ENCODE data around the gene CCDC9B.

CCDC9B gene

DNA sequence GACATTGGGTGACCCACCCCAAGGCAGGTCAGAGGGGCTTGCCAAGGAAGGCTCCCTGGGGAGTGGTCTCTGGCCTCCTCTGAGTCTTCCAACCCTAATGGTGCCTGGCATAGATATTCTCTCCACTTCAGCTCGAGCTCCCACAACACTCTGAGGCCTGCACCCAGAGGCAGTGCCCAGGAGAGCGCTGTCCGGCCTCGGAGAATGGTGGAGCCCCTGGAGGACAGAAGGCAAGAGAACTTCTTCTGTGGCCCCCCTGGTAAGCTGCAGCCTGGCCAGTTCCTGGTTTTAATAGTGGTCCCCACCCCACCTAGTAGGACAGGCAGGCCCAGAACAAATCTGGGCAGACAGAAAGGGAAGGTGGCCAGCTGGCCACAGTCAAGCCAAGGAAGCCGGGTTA lies 24.3 kb upstream of the CCDC9B start:
- no peak for DNase-seq

DNA sequence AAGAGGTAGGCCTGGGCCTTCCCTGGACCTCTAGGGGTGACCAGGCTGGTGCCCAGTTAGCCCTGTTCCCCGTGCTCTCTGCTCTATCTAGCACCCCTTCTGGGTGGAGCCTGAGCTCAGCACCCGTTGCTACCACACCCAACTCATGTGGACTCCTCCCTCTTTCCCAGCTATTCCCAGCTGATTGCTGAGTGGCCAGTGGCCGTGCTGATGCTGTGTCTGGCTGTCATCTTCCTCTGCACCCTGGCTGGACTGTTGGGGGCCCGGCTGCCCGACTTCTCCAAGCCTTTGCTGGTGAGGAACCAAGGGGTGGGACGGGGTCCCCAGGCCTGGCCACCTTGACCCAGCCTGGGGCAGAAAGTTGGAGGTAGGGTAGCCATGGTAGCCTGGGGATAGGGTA lies 23.5 kb upstream of the CCDC9B start:
- DNase-seq, result no peak

DNA sequence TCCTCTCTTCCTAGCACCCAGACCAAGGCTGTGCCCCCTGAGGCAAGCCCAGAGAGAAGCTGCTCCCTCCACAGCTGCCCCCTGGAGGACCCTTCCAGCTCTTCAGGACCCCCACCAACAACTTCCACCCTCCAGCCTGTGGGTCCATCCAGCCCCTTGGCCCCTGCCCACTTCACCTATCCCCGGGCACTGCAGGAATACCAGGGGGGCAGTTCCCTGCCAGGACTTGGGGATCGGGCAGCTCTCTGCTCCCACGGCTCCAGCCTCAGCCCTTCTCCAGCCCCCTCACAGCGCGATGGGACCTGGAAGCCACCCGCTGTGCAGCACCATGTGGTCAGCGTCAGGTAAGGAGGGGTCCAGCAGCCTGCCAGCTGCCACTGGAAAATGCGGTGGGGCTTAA lies 22.9 kb upstream of the CCDC9B start:
- no peak for DNase-seq

DNA sequence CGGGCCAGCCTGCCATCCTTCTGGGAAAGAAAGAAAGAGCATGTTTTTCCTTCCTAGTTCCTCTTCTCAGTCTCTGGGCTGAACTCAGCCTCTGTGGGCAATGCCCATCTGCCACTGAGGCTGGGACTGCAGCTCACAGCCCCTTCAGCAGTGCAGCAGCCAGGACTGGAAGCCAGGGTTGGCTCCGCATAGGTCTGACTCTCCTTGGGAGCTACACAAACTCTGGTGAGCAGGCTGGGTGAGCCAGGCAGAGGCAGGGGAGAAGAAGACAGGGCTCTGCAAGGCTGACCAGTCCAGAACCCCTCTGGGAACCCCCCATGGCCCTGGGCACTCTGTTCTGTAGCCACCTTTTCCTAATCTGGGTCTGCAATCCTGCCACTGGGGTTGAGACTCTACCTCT lies 20.9 kb upstream of the CCDC9B start:
- DNase-seq, result no peak

- DNase-seq, result no peak
Measured at GRCh38 chr15:40360015-40360414, 19.3 kb upstream of the CCDC9B start.

DNA sequence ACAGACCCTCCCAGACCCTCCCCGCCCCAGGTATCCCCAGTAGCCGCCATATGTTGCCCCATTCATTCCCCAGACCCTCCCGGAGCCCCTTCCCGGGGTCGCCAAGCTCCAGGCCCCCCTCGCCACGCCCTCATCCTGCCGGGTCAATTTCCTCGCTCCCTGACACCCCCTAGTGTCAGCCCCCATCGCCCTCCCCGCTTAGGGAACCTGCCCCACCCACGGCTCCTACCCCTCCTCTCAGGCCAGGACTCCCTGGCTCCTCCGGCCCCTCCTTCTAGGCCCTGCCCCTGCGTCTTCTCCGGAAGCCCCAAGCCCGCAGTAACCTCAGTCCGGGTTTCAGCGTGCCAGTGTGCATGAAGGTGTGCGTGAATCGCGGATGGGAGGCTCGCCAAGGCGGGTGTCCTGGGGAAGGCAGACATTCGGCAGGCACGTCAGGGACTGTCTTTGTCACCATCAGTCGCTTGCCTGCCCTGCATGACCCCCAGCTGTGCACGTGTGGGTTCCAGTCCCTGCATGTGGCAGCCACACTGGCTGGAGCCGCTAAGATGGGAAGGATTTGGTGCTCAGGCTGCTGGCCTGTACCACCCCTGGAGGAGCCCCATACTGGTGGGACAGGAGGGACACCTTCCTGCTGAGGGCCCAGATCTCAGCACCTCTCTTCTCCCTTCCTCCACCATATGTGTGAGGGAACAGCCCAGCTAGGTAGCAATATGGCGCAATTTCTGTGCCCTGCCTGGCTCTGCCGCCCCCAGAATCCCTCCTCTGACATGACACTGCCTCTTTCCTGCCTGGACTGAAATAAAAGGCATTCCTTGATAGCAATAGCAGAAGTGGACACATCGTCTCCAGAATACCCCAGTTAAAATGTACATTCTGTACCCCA lies 18.0 kb upstream of the CCDC9B start:
- DNase-seq, result no peak

GRCh38 chr15:40357723-40358470 lies 17.2 kb upstream of the CCDC9B start, which contains the start of gene DISP2:
DISP2 (plus strand) TSS chr15:40358219; CDS start chr15:40358322, 103 bp downstream.
- DNase-seq, result peak; percentile 34

GRCh38 chr15:40357246-40357645 lies 16.5 kb upstream of the CCDC9B start:
- no peak for DNase-seq

- no peak for DNase-seq
Measured at GRCh38 chr15:40355976-40356585, 15.3 kb upstream of the CCDC9B start.

GRCh38 chr15:40354408-40355171 lies 13.9 kb upstream of the CCDC9B start:
- DNase-seq, result no peak

DNA sequence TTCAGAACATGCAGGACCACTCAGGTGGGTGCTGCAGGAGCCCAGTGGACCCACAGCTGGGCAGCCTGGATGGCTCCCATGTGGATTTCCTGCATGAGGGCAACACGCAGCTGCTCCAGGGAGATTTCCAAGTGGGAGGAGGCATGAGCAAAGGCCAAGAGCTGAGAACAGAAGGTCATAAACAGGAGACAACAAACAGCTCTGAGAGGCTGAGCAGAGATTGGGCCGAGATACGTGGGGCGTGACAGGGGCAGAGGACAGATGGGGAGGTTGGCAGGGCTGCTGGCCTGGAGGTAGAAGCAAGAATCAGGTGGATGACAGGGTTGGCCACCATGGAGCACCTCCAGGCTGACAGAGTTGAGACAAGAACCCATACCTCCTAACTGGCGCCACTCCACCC lies 13.0 kb upstream of the CCDC9B start:
- peak; percentile 24 for DNase-seq

- peak; percentile 15 for DNase-seq
Measured at GRCh38 chr15:40352281-40352901, 11.7 kb upstream of the CCDC9B start.

- no peak for DNase-seq
Measured at GRCh38 chr15:40349163-40349562, 8.4 kb upstream of the CCDC9B start.

- no peak for DNase-seq
Measured at GRCh38 chr15:40348474-40348870, 7.7 kb upstream of the CCDC9B start.

DNA sequence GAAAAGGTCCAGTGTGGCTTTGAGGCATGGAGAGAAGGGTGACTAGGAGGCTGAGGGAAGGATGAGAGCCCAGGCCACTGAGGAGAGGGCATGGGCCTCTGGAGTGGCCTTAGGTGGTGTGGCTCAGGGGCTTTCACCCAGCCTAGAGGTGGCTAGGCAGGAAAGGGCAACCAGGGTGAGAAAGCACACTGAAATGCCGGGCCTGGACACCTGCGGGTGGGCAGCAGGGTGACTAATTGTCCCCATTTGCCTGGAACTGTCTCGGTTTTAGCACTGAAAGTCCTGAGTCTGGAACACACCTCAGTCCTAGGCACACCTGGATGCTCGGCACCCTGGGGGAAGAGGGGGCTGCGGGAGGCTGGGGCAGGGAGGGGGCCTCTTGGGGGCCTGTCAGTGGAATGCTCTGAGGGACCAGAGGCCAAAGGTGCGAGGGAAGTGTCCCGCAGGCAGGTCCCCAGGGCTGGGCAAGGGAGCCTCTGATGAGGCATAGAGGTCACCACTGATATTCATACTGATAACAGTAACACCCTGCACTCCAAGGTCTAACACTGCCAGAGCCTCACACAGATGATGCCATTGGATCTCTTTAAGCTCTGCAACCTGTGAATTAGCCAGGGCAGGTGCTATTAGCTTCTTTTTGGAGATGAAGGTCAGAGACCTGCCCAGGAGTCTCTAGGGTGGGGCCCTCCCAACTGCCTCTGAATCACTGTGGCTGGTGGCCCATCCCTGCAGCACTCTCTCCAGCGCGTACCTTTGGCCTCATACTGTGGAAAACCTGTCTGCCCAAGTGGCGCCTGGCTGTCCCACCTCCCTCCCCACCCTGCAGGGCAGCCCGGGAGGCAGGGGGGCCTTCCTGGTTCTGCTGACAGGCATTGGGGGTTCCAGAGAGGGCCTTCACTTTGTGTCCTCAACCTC lies 7.1 kb upstream of the CCDC9B start:
- no peak for DNase-seq

DNA sequence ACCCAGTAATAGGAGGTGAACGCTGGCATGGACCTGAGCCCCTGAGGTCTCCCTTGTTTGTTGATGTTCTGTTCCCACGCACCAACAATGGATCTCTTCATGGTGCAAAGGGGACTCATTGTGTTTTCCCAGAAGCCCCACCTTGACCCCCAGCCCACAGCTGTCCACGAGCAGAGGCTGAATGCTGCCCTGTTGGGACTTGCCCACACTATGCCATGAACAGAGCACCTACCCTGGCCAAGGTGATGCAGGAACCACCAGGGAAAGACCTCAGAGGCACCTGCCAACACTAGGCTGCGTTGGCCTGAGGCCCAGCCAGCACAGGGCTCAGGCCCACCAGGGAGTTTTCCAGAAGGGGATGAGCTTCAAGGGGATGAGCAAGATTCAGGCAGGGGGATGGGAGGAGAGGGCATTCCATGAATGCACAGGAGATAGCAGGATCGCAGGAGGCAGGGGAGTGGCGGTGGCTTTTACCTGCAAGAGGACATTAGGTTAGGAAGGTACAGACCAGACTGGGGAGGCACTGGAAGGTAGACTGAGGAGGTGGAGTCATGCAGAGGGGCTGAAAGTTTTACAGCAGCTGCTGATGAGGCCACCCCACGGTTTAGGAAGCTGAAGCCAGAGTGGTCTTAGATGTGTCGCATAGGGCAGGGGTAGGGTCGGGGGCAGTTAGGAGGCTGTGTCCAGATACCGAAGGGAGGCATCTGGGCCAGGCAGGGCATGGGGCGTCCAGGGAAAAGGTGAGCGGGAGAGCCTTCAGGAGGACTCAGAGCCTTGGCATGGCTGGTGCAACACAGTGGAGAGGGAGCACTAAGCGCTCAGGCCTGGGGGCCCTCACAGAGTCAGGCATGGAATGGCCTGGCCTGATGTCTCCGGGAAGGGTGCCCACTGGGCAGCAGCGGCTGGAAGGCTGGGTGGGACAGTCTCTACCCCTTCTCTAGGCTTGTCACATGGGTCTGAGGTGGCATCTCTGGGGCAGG lies 6.1 kb upstream of the CCDC9B start:
- no peak for DNase-seq

DNA sequence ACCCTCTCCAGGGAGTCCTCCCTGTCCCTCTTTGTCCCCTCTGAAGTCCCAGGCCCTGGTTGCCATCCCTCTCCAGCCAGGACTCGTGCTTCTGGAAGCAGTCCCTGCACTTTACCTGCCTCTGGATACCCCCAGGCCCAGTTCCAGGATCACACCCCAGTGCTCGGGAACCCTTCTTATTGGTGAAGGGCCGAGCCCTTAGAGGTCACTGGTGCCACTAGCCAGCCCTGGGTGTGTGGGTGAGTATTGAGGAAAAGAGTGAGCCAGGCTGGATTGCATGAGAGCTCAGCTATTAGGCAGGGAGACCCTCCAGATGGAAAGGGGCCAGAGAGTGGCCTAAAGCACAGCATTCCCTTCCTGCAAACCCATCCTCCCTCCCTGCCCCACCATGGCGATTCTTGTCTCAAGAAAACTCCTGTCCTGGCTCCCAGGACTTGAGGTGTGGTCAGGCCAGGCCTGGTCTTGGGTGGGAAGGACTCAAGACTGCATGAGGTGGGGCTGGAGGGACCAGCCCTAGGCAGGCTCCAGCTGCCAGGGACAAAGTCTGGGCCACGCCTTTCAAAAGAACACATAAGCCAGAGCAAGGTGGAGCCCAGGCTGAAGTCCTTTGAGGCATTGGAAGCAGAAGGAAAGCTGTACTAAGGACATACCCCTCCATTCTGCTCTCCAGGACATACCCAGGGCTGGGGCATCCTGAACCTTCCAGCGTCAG lies 5.3 kb upstream of the CCDC9B start:
- DNase-seq, result no peak

- DNase-seq, result no peak
Measured at GRCh38 chr15:40345225-40345866, 4.6 kb upstream of the CCDC9B start.

DNA sequence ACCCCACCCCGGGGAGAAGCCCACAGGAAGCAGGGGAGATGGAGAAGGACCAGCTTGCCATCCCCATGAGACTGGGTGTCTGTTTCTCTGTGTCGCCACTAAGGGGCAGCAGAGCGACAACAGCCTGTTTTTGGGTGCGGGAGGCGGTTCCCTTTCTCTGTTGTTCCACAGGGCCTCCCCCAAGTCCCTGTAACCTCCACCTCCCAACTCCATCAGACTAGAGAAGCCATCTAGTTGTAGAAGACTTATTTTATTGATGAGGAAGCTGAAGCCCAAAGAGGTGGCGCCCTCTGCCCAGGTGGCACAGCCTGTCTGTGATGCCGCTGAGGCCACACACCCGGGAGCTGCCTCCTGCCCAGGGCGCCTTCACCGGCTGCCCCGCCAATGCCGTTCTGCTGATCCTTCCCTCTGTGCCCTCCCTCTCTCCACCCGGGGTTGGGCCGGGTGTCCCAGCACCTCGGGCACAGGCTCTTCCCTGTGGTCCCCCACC lies 3.9 kb upstream of the CCDC9B start:
- no peak for DNase-seq
